KMS-11 (cell line): ENCODE results near the gene TBC1D9B.

Experiments used
- H2AFZ ChIP-seq: fragments of 200-600 bp; sonication (generic); 2 replicates; pipeline ENCODE4 v1.6.1; 2016; ENCODE audit warnings: antibody characterized with exemption, mixed run types, low read depth
- H3K27ac ChIP-seq: fragments of 200-600 bp; sonication (generic); 2 replicates; pipeline ENCODE4 v1.6.1; 2016; ENCODE audit warnings: mild to moderate bottlenecking, mixed run types
- H3K27me3 ChIP-seq: fragments of 200-600 bp; sonication (generic); 2 replicates; pipeline ENCODE4 v1.6.1; 2017; ENCODE audit warnings: mild to moderate bottlenecking, low read depth, mixed run types, moderate library complexity; ENCODE audit not compliant: insufficient read depth
- H3K36me3 ChIP-seq: fragments of 200-600 bp; sonication (generic); 2 replicates; pipeline ENCODE4 v1.6.1; 2017; ENCODE audit warnings: mild to moderate bottlenecking, mixed run types; ENCODE audit not compliant: insufficient read depth
- H3K4me1 ChIP-seq: fragments of 200-600 bp; sonication (generic); 2 replicates; pipeline ENCODE4 v1.6.1; 2016; ENCODE audit warnings: mild to moderate bottlenecking, low read depth, mixed run types; ENCODE audit not compliant: poor library complexity, severe bottlenecking
- H3K4me2 ChIP-seq: fragments of 200-600 bp; sonication (generic); 2 replicates; pipeline ENCODE4 v1.7.0; 2016; ENCODE audit warnings: mild to moderate bottlenecking, mixed run types
- H3K4me3 ChIP-seq: fragments of 200-600 bp; sonication (generic); IDR thresholded peaks from 2 replicates; pipeline ENCODE4 v1.6.1; 2017; ENCODE audit warnings: low read depth, low read length, mixed read lengths; ENCODE audit not compliant: insufficient read depth
- H3K79me2 ChIP-seq: fragments of 200-600 bp; sonication (generic); 2 replicates; pipeline ENCODE4 v1.6.1; 2016; ENCODE audit warnings: low read depth, mixed run types; ENCODE audit not compliant: insufficient read depth
- H3K9ac ChIP-seq: fragments of 200-600 bp; sonication (generic); 2 replicates; pipeline ENCODE4 v1.6.1; 2016; ENCODE audit warnings: mild to moderate bottlenecking, mixed run types
- H4K20me1 ChIP-seq: fragments of 200-600 bp; sonication (generic); 2 replicates; pipeline ENCODE4 v1.6.1; 2016; ENCODE audit warnings: mild to moderate bottlenecking, mixed run types; ENCODE audit not compliant: insufficient read depth
- TF ChIP-seq, protein P1 (sequence below): fragments of 200-600 bp; sonication (generic); conservative IDR thresholded peaks from 2 replicates; pipeline ENCODE4 v1.6.1; 2017; ENCODE audit warnings: low read depth, mild to moderate bottlenecking, antibody characterized with exemption, low read length, moderate library complexity, mixed read lengths

TBC1D9B gene

DNA sequence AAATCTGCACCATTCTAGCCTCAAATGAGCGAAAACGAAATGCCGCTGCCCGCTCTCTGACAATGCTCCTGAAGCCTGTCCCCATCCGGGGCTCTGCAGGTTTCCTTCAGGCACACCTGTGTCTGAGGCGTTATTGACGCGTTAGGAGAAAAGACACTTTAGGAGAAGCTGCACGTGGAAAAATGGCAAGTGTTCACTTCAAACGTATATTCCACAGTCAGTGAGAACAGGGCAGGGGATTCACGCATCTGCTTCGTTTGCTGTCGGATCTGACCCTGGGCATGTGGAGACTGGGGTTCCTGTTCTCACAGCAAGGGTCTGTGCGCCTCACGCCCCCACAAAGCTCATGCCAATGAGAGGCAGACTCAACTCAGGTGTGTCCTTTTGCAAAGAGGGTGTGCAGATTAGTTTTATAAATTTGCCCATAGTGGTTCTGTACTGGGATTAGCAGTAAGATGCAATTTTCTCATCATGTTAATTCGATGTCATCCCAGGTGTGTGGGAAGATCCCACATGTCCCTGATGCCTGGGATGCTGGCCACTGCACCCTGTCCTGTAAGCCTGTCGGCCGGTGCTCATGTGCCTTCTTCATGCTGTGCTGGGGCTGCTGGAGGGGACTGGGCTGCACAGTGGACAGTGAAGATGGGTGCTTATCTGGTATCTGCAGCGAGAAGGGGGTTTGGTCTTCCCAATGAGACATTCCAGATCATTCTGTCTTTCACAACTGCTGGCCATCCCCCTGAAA lies 11.2 kb upstream of the TBC1D9B start:
- no peaks in the 10 kb centered on the region for H3K4me1 ChIP-seq
- H3K4me2 ChIP-seq: no peak overlapping the region
- H2AFZ ChIP-seq: no peak overlapping the region
- H4K20me1 ChIP-seq: no peaks in the 10 kb centered on the region
- H3K36me3 ChIP-seq: no peaks in the 10 kb centered on the region
- no peak overlapping the region for H3K27ac ChIP-seq
- no peaks in the 10 kb centered on the region for H3K79me2 ChIP-seq
- TF ChIP-seq, protein P1, sequence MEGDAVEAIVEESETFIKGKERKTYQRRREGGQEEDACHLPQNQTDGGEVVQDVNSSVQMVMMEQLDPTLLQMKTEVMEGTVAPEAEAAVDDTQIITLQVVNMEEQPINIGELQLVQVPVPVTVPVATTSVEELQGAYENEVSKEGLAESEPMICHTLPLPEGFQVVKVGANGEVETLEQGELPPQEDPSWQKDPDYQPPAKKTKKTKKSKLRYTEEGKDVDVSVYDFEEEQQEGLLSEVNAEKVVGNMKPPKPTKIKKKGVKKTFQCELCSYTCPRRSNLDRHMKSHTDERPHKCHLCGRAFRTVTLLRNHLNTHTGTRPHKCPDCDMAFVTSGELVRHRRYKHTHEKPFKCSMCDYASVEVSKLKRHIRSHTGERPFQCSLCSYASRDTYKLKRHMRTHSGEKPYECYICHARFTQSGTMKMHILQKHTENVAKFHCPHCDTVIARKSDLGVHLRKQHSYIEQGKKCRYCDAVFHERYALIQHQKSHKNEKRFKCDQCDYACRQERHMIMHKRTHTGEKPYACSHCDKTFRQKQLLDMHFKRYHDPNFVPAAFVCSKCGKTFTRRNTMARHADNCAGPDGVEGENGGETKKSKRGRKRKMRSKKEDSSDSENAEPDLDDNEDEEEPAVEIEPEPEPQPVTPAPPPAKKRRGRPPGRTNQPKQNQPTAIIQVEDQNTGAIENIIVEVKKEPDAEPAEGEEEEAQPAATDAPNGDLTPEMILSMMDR: no peak
- no peak overlapping the region for H3K4me3 ChIP-seq
- H3K9ac ChIP-seq: no peak overlapping the region
- no peaks in the 10 kb centered on the region for H3K27me3 ChIP-seq

DNA sequence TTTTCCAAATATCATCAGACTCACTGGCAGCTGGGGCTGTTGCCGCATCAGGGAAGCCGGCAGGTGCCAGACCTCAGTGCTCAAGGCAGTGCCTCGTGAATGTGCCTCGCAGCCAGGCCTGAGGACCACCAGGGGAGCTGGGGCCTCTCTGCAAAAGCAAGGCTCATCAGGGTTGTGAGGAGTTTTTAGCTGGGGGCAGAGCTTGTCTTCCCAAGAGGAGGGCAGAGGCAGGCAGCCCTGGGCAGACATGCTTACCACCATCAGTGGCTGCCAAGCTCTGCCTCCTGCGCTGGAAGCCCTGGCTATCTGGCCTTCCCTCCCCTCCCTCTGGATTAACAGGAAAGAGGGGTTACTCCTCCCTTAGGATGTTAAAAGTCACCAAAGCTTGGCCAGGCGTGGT lies 8.8 kb upstream of the TBC1D9B start:
- H3K4me1 ChIP-seq: no peaks in the 10 kb centered on the region
- no peaks in the 10 kb centered on the region for H4K20me1 ChIP-seq
- TF ChIP-seq, protein P1: no peak
- no peaks in the 10 kb centered on the region for H3K27me3 ChIP-seq
- no peak overlapping the region for H3K4me2 ChIP-seq
- no peak overlapping the region for H3K27ac ChIP-seq
- no peak overlapping the region for H3K4me3 ChIP-seq
- H3K9ac ChIP-seq: no peak overlapping the region
- no peak overlapping the region for H2AFZ ChIP-seq
- H3K79me2 ChIP-seq: no peaks in the 10 kb centered on the region
- H3K36me3 ChIP-seq: no peaks in the 10 kb centered on the region

DNA sequence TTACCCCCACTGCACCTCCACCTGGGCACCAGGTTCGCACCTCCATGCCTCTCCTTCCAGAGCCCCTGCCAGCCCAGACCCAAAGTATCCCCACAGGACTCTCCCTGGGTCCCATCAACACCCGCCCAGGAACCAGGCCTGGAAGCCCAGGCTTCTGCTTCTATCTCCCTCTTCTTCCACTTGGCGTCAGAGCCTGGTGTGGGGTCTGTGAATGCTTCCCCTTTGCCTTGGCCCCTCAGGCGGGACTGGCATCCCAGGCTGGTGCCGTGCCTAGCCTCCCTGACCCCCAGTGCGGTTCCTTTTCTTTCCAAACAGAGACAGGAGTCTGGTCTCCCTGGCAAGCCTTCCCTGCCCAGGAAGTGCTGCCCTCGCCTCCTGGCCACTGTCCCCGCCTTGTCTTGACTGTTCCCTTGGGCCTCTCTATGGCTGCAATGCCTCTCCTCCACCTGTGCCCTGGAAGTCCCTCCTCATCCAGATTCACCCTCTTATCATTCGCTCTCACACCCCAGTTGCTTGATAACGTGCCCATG lies 7.8 kb upstream of the TBC1D9B start:
- H2AFZ ChIP-seq: no peak overlapping the region
- H3K4me2 ChIP-seq: no peak overlapping the region
- H3K4me3 ChIP-seq: no peak overlapping the region
- no peaks in the 10 kb centered on the region for H3K36me3 ChIP-seq
- H4K20me1 ChIP-seq: no peaks in the 10 kb centered on the region
- H3K9ac ChIP-seq: no peak overlapping the region
- H3K27ac ChIP-seq: no peak overlapping the region
- no peaks in the 10 kb centered on the region for H3K27me3 ChIP-seq
- H3K4me1 ChIP-seq: no peaks in the 10 kb centered on the region
- TF ChIP-seq, protein P1: no peak
- H3K79me2 ChIP-seq: no peaks in the 10 kb centered on the region

DNA sequence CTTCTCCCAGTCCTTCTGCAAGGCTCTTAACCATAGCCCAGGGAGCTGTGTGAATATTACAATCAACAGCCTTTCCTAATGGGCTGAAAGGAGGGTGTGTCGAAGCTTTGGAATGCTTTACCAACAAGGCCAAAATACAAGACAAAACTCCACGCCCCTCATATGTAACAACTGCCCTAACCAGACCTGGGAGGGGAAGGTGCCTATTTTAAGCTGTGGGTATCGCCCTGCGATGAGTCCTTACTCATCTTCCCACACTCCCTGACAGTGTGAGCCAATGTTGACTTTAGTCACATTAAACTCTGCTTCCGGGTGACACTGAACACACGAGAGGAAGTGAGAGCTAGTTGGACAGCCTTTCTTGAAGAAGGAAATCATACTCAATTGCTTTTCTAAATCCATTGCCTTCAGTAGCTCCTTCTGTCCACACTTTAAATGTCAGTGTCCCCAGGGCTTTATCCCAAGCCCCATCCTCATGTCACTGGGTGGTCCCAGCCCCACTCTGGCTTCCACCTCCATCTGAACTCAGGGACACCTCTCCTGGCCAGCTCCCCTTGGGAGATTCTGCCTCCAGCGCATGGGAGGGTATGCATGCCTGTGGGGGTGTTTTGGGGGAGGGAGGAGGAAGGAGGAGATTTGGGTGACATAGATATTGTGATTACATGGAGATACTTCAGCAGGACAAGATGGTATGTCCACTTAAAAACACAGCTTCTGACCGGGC lies 6.5 kb upstream of the TBC1D9B start:
- Histone ChIP-seq H3K27ac (no peak overlapping the region), H3K9ac (no peak overlapping the region), H3K4me1 (no peaks in the 10 kb centered on the region), H3K36me3 (no peaks in the 10 kb centered on the region), H3K4me3 (no peak overlapping the region), H3K4me2 (no peak overlapping the region), H3K27me3 (no peaks in the 10 kb centered on the region), H3K79me2 (no peaks in the 10 kb centered on the region), H2AFZ (no peak overlapping the region), H4K20me1 (no peaks in the 10 kb centered on the region)
- TF ChIP-seq, protein P1: no peak
